B cell (primary cell): ENCODE data around the gene SIL1. TPM values are rescaled to one million over a fixed set of nuclear protein-coding genes. Genes with fewer than 3 reads are reported as not detected.

Experiments
- ATAC-seq: fragments of 200-7000 bp; cut with Tn5 transposase; one replicate; pipeline ENCODE4 v1.10.0; 2021; ENCODE audit warnings: low read depth, mild to moderate bottlenecking, moderate number of reproducible peaks, moderate library complexity
- CTCF ChIA-PET: fragments of 350-600 bp; sonication (Branson Sonifier 250); formaldehyde crosslinking; loops from one replicate; lab custom pipeline; 2021; ENCODE audit warnings: antibody characterized with exemption, inconsistent platforms; lab: Charles Lee
- POLR2A ChIA-PET: fragments of 350-600 bp; sonication (Branson Sonifier 250); formaldehyde crosslinking; loops from one replicate; lab custom pipeline; 2021; ENCODE audit warnings: antibody characterized with exemption; lab: Charles Lee
- DNase-seq: peaks from one replicate; pipeline ENCODE4 v3.0.0; 2013
- H2AFZ ChIP-seq: 2 replicates; pipeline ENCODE4 v1.6.1; 2012; ENCODE audit warnings: mild to moderate bottlenecking, low read depth, low read length; ENCODE audit not compliant: insufficient read depth, poor library complexity, severe bottlenecking
- H3K27ac ChIP-seq, 2 donors: 1 replicate in 1 of 2; 2 replicates in 1 of 2; pipeline ENCODE4 v1.5.1; 2012 to 2013; ENCODE audit warnings: low read length in 2 of 2, mild to moderate bottlenecking in 2 of 2, moderate library complexity in 1 of 2
- H3K27me3 ChIP-seq, 4 experiments: fragments of 200-600 bp in 1 of 4; sonication (generic) in 1 of 4; replicated peaks in 1 of 4; 1 replicate in 2 of 4; 2 replicates in 2 of 4; pipeline versions ENCODE4 v1.6.1 to v1.7.0; 2013 to 2016; ENCODE audit warnings: low read length in 3 of 4, mild to moderate bottlenecking in 2 of 4, mixed read lengths in 1 of 4, moderate library complexity in 1 of 4; ENCODE audit not compliant: insufficient read depth in 4 of 4, control insufficient read depth in 3 of 4; ENCODE audit errors: control extremely low read depth in 1 of 4
- H3K36me3 ChIP-seq, 2 experiments: replicated peaks in 1 of 2; 1 replicate in 1 of 2; 2 replicates in 1 of 2; pipeline versions ENCODE4 v1.6.1 to v1.7.1; 2013; ENCODE audit warnings: low read length in 1 of 2; ENCODE audit not compliant: insufficient read depth in 2 of 2, control insufficient read depth in 1 of 2; ENCODE audit errors: control extremely low read depth in 1 of 2, extremely low read depth in 1 of 2
- H3K4me1 ChIP-seq, 2 donors: fragments of 200-600 bp in 1 of 2; sonication (generic) in 1 of 2; 1 replicate in 1 of 2; 2 replicates in 1 of 2; pipeline versions ENCODE4 v1.5.1 to v1.6.1; 2013 to 2017; ENCODE audit warnings: low read length in 2 of 2; ENCODE audit not compliant: control insufficient read depth in 2 of 2, insufficient read depth in 2 of 2
- H3K4me2 ChIP-seq: replicated peaks from 2 replicates; pipeline ENCODE3; 2012; ENCODE audit warnings: mild to moderate bottlenecking, low read depth, low read length; ENCODE audit not compliant: poor library complexity, severe bottlenecking
- H3K4me3 ChIP-seq, 5 experiments: fragments of 200-600 bp in 1 of 5; sonication (generic) in 1 of 5; 1 replicate in 3 of 5; 2 replicates in 2 of 5; pipeline versions ENCODE4 v1.5.1 to v1.7.0; 2011 to 2016; ENCODE audit warnings: low read length in 4 of 5, mild to moderate bottlenecking in 4 of 5, low read depth in 2 of 5, control low read depth in 1 of 5, moderate library complexity in 1 of 5; ENCODE audit not compliant: insufficient read depth in 1 of 5; ENCODE audit errors: control extremely low read depth in 1 of 5, extremely low read depth in 1 of 5
- H3K79me2 ChIP-seq: fragments of 200-600 bp; sonication (generic); one replicate; pipeline ENCODE4 v1.6.0; 2016; ENCODE audit warnings: low read length; ENCODE audit not compliant: control insufficient read depth, insufficient read depth
- H3K9ac ChIP-seq: fragments of 200-600 bp; sonication (generic); 2 replicates; pipeline ENCODE4 v1.6.1; 2017; ENCODE audit warnings: mild to moderate bottlenecking, low read length, moderate library complexity
- H3K9me3 ChIP-seq, 3 donors: one replicate each; pipeline versions ENCODE4 v1.6.1 to v1.7.1; 2013; ENCODE audit warnings: low read length in 2 of 3; ENCODE audit not compliant: control insufficient read depth in 2 of 3, insufficient read depth in 1 of 3; ENCODE audit errors: control extremely low read depth in 1 of 3
- H4K20me1 ChIP-seq: 2 replicates; pipeline ENCODE4 v1.6.0; 2012; ENCODE audit warnings: mild to moderate bottlenecking, low read length; ENCODE audit not compliant: insufficient read depth, control insufficient read depth, poor library complexity, severe bottlenecking
- H3K27ac Mint-ChIP-seq: one replicate; pipeline ENCODE4 v1.8.0; 2021; ENCODE audit warnings: mixed read lengths
- H3K27me3 Mint-ChIP-seq: one replicate; pipeline ENCODE4 v1.8.0; 2021; ENCODE audit warnings: mixed read lengths
- H3K4me1 Mint-ChIP-seq: one replicate; pipeline ENCODE4 v1.8.0; 2021; ENCODE audit warnings: mixed read lengths
- H3K4me3 Mint-ChIP-seq: one replicate; pipeline ENCODE4 v1.8.0; 2021; ENCODE audit warnings: mixed read lengths
- H3K9me3 Mint-ChIP-seq: one replicate; pipeline ENCODE4 v1.8.0; 2022; ENCODE audit warnings: mixed read lengths; ENCODE audit not compliant: insufficient read depth
- EZH2 ChIP-seq: IDR thresholded peaks from 2 replicates; pipeline ENCODE4 v1.6.1; 2012; ENCODE audit warnings: borderline replicate concordance, low read depth, mild to moderate bottlenecking, moderate library complexity, low read length; ENCODE audit not compliant: insufficient read depth, poor library complexity, severe bottlenecking
- WGBS: methylation state at CpG from one replicate; pipeline ENCODE4 v1.1.5; 2013; ENCODE audit warnings: missing lambda C conversion rate; ENCODE audit not compliant: insufficient coverage; 5-methylcytosine and 5-hydroxymethylcytosine counted together
- intact Hi-C: fragments of 100-400 bp; cut with micrococcal nuclease; formaldehyde crosslinking; loops from one replicate; pipeline ENCODE4 v1.10.0; 2022
- polyA plus RNA-seq: library from polyadenylated mRNA; depleted of rRNA; stranded (reverse); fragments of >200 nt; gene quantifications from 2 replicates; pipeline ENCODE4 v1.2.3, GENCODE V29; 2012
- total RNA-seq, 2 donors: library from RNA; stranded (reverse); fragments of 120-200 nt in 1 of 2; gene quantifications; 1 replicate in 1 of 2; 2 replicates in 1 of 2; pipeline versions ENCODE4 v1.2.3 to v1.2.4, GENCODE V29; 2013 to 2022
- TF ChIP-seq, protein P1 (sequence below): fragments of 200-600 bp; IDR thresholded peaks from one replicate; pipeline ENCODE4 v1.8.0; 2022; ENCODE audit warnings: antibody characterized with exemption, mild to moderate bottlenecking

Gene SIL1
- total and polyA plus RNA-seq, 2 donors (not counting 1 experiment from before 2014, with no cell fraction given): 16.9 to 19.8 TPM

DNA sequence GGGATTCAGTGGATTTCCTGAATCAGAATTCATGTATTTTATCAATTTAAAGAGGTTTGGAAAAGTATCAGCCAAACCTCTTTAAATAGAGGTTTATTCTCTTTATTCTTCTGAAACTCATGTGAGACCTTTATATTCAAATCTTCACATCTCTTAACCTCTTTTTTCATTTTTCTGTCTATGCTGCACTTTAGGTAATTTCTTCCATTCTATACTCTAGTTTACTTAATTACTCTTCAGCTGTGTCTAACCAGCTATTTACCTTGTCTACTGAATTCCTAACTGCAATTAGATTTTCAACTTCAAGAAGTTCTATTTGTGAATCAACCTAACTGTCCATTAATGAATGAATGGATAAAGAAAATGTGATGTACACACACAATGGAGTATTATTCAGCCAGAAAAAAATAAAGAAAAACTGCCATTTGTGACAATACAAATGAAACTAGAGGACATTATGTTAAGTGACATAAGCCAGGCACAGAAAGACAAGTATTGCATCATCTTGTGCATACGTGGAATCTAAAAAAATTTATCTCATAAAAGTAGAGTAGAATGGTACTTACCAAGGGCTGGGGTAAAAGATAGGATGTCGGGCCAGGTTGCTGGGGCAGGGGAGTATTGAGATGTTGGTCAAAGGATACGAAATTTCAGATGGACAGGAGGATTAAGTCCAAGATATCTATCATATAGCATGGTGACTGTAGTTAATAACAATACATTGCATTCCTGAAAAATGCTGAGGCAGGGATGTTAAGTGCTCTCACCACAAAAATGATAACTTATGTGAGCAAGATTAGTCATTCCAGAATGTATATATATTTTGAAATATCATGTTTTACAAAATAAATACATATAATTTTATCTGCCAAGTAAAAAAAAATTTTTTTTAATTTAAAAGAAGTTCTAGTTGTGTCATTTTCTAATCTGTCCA is 193.5 kb downstream of the SIL1 start:
- Histone ChIP-seq H3K79me2 (no peaks in the 10 kb centered on the region), H3K9ac (no peak overlapping the region), H3K27me3 (no peaks in the 10 kb centered on the region), H3K4me2 (no peak overlapping the region), H2AFZ (no peak overlapping the region), H3K4me3 (no peak overlapping the region), H3K4me1 (no peaks in the 10 kb centered on the region), H4K20me1 (no peaks in the 10 kb centered on the region), H3K9me3 (no peaks in the 10 kb centered on the region), H3K27ac (no peak overlapping the region), H3K36me3 (no peaks in the 10 kb centered on the region)
- CTCF ChIA-PET: no interaction called here
- no CpG with 5 or more reads among the region's 3 CpGs for WGBS
- TF ChIP-seq, protein P1, sequence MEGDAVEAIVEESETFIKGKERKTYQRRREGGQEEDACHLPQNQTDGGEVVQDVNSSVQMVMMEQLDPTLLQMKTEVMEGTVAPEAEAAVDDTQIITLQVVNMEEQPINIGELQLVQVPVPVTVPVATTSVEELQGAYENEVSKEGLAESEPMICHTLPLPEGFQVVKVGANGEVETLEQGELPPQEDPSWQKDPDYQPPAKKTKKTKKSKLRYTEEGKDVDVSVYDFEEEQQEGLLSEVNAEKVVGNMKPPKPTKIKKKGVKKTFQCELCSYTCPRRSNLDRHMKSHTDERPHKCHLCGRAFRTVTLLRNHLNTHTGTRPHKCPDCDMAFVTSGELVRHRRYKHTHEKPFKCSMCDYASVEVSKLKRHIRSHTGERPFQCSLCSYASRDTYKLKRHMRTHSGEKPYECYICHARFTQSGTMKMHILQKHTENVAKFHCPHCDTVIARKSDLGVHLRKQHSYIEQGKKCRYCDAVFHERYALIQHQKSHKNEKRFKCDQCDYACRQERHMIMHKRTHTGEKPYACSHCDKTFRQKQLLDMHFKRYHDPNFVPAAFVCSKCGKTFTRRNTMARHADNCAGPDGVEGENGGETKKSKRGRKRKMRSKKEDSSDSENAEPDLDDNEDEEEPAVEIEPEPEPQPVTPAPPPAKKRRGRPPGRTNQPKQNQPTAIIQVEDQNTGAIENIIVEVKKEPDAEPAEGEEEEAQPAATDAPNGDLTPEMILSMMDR: no peak
- no peak for TF ChIP-seq EZH2
- intact Hi-C loops: no loop called here
- Mint-ChIP-seq H3K27me3 (no peaks in the 10 kb centered on the region), H3K4me3 (no peak overlapping the region), H3K4me1 (no peaks in the 10 kb centered on the region), H3K9me3 (peaks cover 3% of the 10 kb centered on the region), H3K27ac (no peak overlapping the region)
- DNase-seq: no peak
- no peak for ATAC-seq
- POLR2A ChIA-PET: no interaction called here

- H3K36me3 ChIP-seq: no peaks in the 10 kb centered on the region
- no peak overlapping the region for H3K9ac ChIP-seq
- no peak overlapping the region for H2AFZ ChIP-seq
- ATAC-seq (no peak), DNase-seq (no peak)
- no peaks in the 10 kb centered on the region for H3K79me2 ChIP-seq
- peaks cover 0 to 8% (median 3%) of the 10 kb centered on the region in 3 donors for H3K9me3 ChIP-seq
- POLR2A ChIA-PET: no interaction called here
- no peaks in the 10 kb centered on the region for H3K27me3 ChIP-seq
- H3K27me3 Mint-ChIP-seq: no peaks in the 10 kb centered on the region
- H3K4me3 Mint-ChIP-seq: no peak overlapping the region
- no CpG with 5 or more reads among the region's 1 CpG for WGBS
- H3K4me1 Mint-ChIP-seq: no peaks in the 10 kb centered on the region
- H3K4me2 ChIP-seq: no peak overlapping the region
- CTCF ChIA-PET: no interaction called here
- H4K20me1 ChIP-seq: no peaks in the 10 kb centered on the region
- H3K4me3 ChIP-seq: no peak overlapping the region
- H3K9me3 Mint-ChIP-seq: peaks cover 3% of the 10 kb centered on the region
- TF ChIP-seq EZH2: no peak
- TF ChIP-seq, protein P1: no peak
- no peak overlapping the region for H3K27ac Mint-ChIP-seq
- intact Hi-C loops: no loop called here
- H3K4me1 ChIP-seq: no peaks in the 10 kb centered on the region
- H3K27ac ChIP-seq: no peak overlapping the region
These were observed 198.5 kb downstream of the SIL1 start for GRCh38 chr5:138999674-139000073.
